ENCODE results near the gene HNRNPM.

- TF ChIP-seq, protein P1, sequence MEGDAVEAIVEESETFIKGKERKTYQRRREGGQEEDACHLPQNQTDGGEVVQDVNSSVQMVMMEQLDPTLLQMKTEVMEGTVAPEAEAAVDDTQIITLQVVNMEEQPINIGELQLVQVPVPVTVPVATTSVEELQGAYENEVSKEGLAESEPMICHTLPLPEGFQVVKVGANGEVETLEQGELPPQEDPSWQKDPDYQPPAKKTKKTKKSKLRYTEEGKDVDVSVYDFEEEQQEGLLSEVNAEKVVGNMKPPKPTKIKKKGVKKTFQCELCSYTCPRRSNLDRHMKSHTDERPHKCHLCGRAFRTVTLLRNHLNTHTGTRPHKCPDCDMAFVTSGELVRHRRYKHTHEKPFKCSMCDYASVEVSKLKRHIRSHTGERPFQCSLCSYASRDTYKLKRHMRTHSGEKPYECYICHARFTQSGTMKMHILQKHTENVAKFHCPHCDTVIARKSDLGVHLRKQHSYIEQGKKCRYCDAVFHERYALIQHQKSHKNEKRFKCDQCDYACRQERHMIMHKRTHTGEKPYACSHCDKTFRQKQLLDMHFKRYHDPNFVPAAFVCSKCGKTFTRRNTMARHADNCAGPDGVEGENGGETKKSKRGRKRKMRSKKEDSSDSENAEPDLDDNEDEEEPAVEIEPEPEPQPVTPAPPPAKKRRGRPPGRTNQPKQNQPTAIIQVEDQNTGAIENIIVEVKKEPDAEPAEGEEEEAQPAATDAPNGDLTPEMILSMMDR (IDR thresholded peaks at IDR 0.05), result no peak
- no peak for TF ChIP-seq POLR2A (IDR thresholded peaks at IDR 0.05)
These were observed 7.1 kb downstream of the HNRNPM start for GRCh38 chr19:8451885-8452284.
